Hematopoietic multipotent progenitor cell treated with erythropoietin and hydrocortisone succinate and interleukin-3 and kit ligand, for 15 days (in vitro differentiated cells): ENCODE results near the gene OBSL1.

ENCODE experiments used
- DNase-seq: peaks from one replicate; pipeline ENCODE4 v3.0.0-alpha.2; 2015; ENCODE audit warnings: low spot score

OBSL1 gene

DNA sequence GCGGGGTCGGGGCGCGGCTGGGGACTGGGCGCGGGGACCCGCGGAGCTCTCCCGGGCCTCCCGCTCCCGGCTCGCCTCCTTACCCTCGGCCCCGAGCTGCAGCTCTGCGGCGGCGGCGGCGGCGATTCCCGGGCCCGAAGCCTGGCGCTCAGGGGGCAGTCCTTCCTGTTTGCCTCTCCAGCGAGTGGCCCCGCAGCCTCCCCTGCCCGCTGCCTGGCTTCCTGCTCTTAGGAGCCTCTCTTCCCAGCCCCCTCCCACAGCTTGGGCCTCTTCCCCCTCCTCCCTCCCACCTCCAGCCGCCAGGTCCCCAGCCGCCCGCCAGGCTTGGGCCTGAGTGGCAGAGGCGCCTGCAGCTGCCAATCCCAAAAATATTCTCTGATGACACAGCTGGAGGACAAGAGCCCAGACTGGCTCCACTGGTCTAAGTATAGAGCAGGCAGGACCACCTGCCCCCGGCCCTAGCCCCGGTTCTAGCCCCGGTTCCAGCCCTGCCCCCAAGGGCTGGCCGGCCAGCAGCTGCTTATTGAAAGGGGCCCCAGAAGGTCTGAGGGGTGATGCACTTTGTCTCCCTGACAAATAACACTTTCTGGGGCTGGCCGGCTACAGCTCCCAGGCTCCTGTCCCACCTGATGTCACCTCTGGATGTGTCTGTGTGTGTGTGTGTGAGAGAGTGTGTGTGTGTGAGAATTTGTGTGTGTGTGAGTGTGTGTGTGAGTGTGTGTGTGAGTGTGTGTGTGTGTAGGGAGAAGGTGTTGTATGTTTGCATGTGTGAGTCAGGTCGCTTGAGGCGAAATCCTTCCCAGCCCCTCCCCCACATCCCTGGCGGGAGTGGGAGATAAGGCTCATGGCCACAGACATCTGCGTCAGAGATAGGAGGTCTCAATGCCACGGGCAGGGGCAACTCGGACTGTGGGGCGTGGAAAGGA lies at the start of gene OBSL1:
Gene OBSL1, minus strand, starts transcription at position 229 of the 926 bp plus-strand sequence. CDS start 307 bp downstream, outside the sequence.
- no peak for DNase-seq

DNA sequence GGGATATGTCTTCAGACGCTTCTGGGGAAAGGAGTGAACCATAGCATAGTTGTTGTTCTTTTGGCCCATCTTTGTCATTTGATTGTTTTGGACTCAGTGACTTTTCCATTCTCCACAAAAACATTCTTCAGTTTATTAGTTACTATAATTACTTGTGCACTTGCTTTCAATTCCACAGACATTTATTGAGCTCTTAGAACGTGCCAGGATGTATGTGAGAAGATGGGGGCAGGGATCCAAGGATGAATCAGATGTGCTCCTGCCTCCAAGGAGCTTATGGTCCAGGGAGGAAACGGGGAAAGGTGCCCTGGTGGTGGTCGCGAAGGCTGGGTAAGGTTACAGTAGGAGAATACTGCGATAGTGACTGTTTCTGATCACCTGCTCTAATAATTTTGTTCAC lies 49.2 kb upstream of the OBSL1 start:
- DNase-seq: no peak

DNA sequence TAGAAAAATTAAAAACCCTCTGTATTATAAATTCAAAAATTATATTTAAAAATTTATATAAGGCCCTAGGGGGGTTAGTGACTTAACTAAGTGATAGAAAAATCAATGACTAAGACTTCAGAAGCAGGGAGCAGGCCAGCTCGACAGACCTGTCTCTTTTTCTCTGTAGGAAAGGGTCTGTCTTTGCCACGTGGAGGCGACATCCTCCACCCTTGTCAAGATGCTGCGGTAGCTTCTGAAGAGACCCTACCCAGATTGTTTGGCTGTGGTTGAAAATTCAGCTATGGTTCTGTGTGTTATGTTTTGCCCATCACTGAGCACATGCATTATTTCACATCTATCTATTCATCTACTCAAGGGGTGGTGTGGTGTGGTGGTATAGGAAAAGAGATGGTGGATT lies 47.9 kb upstream of the OBSL1 start:
- DNase-seq: no peak

DNA sequence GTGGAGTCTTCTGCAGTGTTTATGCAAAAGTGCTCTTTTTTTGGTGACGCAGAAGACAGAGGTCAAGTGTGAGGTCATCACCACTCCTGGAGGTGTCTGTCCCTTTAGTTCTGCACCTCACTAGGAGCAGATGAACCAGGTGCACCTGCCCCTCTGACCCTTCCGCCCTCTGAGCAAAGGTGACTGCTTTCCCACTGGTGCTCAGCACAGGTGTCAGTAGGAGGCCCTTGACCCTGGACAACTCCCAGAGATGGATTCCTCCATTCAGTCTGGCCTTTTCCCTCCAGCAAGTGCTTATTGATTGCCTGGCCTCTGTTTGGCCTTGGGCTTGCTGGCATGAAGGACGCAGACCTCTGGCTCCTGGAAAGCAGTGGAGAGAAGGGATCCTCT lies 47.4 kb upstream of the OBSL1 start:
- no peak for DNase-seq

DNA sequence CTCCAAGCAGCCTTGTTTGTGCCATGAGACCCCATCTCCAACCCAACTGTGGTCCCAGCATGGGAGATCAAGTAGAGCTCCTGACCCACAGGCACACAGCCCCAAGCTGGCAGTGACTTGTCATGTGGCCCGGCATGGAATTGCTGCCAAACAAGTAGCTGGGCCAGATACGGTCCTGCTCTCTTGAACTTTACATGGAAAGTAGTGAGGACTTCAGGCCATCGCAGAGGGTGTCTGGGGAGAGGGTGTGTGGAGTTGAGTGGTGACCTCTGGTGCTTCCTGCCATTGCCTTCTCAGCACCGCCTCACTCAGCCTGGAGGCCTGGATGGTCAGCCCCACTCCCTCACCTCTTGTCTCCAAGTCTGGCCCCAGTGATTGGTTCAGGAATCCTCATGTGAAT lies 45.2 kb upstream of the OBSL1 start:
- no peak for DNase-seq

GRCh38 chr2:219615894-219616293 lies 44.6 kb upstream of the OBSL1 start:
- DNase-seq: no peak

DNA sequence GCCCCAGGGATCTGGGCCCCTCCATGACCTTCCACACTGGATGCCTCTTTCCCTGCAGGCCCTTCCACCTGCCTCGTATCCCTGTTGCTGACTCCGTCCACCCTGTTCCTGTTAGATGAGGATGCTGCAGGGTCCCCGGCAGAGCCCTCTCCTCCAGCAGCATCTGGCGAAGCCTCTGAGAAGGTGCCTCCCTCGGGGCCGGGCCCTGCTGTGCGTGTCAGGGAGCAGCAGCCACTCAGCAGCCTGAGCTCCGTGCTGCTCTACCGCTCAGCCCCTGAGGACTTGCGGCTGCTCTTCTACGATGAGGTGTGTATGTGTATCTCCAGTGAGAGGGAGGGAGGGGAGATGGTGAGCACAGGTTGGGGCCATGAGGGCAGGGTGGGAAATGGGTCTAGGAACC lies 43.7 kb upstream of the OBSL1 start:
- DNase-seq: no peak

GRCh38 chr2:219614076-219614860 lies 42.9 kb upstream of the OBSL1 start:
- no peak for DNase-seq

- DNase-seq: no peak
Observed at GRCh38 chr2:219613461-219614070, 42.2 kb upstream of the OBSL1 start.

GRCh38 chr2:219612577-219613286 lies 41.4 kb upstream of the OBSL1 start:
- DNase-seq: no peak

DNA sequence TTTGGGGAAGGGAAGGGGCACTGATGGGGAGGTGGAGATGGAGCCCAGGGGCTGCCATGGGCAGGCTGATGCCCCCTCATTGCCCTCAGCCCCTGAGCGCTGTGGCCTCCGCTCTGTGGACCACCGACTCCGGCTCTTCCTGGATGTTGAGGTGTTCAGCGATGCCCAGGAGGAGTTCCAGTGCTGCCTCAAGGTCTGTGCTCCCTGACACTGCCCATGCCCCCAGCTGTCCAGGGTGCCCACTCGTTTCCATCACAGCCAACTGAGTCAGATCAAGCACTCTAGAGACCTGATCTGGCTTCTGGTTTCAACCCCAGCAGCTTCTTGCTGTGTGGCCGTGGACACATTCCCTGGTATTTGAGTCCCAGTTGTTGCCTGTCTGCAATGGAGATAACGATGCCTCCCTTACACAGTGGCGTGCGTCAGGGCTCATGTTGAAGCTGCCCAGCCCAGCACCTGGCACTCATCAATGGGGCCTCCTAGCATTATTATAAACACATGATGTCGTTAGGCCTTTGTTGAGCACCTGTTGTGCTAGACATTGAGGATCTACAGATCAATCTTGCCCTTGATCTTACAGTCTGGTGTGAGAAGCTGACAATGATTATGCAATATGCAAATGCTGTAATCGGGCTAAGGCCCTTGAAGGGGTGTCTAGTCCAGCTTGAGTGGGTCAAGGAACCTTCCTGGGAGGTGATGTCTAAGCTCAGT lies 40.7 kb upstream of the OBSL1 start:
- DNase-seq: no peak

- no peak for DNase-seq
Observed at GRCh38 chr2:219611306-219611705, 40.0 kb upstream of the OBSL1 start.

DNA sequence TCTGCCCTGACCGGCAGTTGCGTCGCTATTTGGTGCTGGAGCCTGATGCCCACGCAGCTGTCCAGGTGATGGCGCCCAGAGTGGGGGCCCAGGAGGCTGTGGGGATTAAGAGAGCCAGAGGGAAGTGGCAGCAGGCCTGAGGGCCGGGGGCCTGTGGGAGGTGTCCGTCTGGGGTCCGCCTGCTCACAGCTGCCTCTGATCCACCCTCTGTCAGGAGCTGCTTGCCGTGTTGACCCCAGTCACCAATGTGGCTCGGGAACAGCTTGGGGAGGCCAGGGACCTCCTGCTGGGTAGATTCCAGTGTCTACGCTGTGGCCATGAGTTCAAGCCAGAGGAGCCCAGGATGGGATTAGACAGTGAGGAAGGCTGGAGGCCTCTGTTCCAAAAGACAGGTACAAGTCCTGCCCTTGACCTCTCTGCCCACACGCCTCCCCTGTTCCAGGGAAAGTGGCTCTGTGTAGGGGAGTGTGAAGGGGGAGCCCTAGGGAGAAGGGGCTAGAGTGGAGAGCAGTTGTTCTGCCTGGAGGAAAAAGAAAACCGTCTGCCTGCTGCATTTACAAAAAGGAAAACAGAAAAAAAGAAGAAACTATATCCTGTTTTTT lies 37.9 kb upstream of the OBSL1 start:
- no peak for DNase-seq

GRCh38 chr2:219608399-219608964 lies 37.1 kb upstream of the OBSL1 start:
- DNase-seq: no peak

GRCh38 chr2:219607931-219608330 lies 36.6 kb upstream of the OBSL1 start:
- DNase-seq: no peak

- no peak for DNase-seq
Observed at GRCh38 chr2:219605607-219605954, 34.2 kb upstream of the OBSL1 start.

- DNase-seq: no peak
Observed at GRCh38 chr2:219603771-219604170, 32.4 kb upstream of the OBSL1 start.

DNA sequence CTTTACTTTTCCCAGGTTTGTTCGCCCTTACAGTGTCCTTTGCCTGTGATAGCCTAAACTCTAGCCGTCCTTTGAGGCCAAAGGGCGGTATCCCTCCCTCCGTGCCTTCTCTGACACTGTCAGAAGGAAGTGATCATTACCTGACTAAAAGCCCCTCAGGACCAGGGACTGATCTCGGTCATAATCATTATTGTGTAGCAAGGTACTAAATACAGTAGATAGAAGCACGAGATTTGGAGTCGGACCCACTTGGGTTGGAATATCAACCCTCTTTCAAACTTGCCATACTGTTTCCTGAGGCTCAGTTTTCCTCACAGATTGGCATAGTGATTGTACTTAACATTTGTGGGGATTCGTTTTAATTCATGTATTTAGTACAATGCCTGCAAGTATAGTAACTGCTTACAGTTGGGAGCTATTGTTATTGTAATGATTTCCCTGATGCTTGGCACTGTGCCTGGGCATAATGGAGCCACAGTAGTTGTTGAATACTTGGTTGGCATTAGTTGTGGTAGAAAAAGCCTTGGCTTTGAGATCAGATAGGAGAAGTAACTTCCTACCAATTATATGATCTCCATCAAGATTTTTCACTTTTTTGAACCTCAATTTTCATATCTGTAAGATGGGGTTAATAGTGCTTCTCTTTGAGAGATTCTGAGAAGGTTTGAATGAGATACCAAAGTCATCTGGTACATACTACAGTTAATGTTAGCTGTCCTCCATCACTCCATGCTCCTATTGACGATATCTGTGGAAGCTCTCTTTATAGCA lies 27.2 kb upstream of the OBSL1 start:
- DNase-seq: no peak

- peak; percentile 92 for DNase-seq
Observed at GRCh38 chr2:219597552-219598307, 26.4 kb upstream of the OBSL1 start, which contains the start of gene STK11IP. TSS of gene STK11IP (plus strand) at chr2:219597857. CDS start at chr2:219598120, 263 bp downstream.
